M059J (cell line): ENCODE data around the gene ANXA3. TPM values are rescaled to one million over a fixed set of nuclear protein-coding genes. Genes with fewer than 3 reads are reported as not detected.

ENCODE experiments used
- DNase-seq: peaks from one replicate; pipeline ENCODE4 v3.0.0-alpha.2; 2012; ENCODE audit warnings: low read depth
- total RNA-seq: library from RNA; depleted of rRNA; stranded (reverse); fragments of >200 nt; shearing (Covaris generic); gene quantifications from 2 replicates; pipeline ENCODE4 v1.2.3, GENCODE V29; 2014

The ANXA3 gene
- total RNA-seq, 1 experiment from 2014 or later, result 38.2 TPM

DNA sequence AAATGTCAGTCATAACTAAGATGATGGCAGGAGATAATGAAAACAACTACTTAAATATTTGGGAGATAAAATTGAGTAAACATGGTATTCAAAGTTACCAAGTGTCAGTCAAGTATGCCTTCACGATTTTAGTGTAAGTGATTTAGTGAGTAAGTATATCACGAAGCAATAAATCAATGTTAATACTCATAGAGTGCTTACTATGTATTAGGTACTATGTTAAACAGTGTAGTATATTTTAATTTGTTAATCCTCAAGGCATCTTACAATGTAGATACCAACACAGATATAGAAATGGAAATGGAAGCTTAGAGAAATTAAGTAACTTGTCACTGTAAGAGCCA lies 59.6 kb downstream of the ANXA3 start:
- no peak for DNase-seq

DNA sequence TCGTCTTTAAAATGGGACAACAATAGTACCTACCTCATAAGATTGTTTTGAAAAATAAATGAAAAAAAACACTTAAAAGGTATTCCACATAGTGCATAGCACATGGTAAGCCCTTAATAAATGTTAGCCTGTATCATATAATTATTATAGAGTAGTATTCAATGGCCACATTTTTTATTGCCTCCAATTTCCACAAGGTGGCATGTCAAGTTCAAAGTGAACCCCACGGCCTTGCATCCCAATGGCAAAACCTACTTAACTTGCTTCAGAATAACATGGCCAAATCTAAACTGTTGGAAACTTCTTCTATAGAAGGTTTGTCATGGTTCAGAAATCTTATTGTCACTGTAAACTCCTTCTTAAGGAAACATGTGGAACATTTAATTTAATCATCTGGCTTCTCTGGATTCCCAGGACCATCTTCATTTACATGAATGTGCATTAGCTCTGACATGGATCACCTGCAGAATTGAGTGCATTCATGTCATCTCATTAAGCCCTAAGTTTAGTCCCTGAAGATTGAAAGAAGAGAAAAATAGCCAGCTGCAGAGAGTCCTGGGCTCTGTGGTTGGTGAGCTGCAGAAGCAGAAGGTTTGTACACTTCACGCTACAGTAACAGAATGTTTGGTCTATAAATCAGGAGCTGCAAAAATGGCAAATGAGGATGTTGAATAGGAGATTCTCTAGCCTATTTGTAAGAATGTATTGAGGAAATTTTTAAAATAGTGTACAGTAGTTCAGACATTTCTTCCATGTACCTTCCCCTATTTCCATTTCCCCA lies 61.0 kb downstream of the ANXA3 start:
- DNase-seq, result peak; percentile 47

DNA sequence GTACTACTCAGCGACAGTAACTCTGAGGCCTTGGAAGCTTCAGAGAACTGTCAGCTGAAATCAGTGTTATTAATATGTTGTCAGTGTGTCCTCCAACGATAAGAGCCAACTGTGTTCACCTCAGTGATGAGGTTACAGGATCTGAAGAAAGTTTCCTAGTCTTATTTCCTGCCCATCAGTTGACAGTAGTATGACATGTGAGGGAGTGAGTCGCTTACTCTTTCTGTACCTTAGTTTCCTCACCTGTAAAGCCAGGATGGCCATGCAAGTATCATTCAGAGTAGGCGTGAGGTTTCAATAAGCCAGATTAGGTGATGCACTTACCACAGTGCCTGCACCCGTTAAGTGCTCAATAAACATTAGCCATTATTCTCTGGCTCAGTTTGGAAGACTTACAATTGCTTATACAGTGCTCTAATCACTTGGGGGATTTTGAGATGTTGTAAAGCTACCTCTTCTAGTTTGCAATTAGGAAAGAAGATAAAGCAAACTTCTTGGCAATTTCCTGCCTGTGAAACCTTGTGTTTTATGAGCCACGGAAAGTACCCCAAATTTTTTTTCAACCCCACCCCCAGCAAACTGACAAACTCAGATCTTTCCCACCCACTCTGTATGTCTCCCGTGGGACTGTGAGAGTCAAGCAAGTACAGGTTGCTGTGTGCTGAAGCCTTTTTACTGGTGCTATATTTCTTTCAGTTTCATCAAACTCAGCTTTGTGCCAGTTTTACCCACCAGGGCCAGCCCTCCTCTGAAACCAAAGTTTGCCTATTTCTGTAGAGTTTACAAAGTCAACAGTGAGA lies 62.2 kb downstream of the ANXA3 start:
- DNase-seq, result no peak

DNA sequence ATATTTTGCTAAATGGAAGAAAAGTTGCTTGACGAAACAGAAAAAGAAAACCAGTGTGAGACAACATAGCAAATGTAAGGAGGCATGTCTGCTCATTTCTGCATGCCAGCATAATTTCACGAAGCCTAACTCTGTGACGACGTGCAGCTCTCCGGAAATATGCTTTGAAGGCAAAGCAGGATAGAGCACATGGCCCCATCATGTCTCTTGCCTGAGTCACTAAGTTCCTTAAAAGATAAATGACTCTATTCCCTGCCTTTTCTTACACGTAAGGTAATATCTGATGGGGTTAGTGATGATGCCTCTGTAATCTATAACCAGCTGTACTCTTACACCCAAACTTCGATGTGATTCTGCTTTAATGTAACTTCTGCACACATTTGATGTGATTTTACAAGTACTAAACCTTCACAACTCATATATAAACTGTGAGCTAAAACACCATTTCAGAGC lies 64.5 kb downstream of the ANXA3 start:
- no peak for DNase-seq

DNA sequence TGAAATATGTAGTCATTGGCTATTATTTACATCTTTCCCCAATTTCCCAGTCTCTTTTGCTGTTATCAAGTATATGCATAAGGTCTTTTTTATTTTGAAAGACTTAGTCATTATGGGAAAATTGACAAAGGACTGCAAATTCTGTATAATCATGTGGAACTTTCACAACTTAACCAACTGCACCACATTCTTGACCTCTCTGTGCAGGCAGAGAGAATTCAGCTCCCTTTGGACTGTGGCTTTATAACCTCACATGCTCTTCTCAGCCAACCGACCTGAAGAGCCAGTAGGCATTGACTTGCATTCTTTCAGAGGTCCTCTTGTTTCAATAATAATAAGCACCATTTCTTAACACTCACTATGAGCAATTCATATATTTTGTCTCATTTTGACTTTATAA lies 66.9 kb downstream of the ANXA3 start:
- DNase-seq, result no peak

- DNase-seq, result no peak
Measured at GRCh38 chr4:78621395-78621794, 69.8 kb downstream of the ANXA3 start.

- DNase-seq, result peak; percentile 45
Measured at GRCh38 chr4:78622253-78622979, 70.8 kb downstream of the ANXA3 start.

GRCh38 chr4:78624048-78624447 lies 72.5 kb downstream of the ANXA3 start:
- DNase-seq, result no peak

GRCh38 chr4:78625073-78625472 lies 73.5 kb downstream of the ANXA3 start:
- no peak for DNase-seq

GRCh38 chr4:78627046-78627965 lies 75.7 kb downstream of the ANXA3 start:
- no peak for DNase-seq

DNA sequence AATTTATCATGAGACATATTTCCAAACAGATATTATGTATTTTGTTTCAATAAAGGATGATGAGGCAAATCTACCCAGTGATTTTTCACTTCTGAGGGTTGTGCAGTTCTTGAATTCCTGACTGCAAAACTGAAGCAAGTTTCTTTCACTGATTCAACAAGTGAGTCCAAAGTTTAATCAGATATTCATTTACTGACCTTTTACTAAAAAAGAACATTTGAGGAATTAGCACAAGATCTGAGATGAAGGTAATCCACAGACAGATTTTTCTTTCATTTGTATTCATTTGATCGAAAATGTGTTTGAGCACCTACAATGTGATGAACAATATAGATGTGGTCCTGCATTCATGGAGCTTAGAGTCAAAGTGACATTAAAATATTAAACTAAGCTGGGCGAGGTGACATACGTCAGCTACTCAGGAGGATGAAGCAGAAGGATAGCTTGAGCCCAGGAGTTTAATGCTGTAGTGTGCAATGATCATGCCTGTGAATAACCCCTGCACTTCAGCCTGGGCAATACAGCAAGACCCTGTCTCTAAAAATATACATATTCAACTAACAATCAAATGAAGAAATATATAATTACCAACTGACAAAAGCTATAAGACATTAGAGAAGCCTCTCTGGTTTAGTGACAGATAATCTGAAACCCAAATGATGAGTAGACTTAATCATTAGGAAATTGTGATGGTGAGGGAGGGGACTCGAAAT lies 76.6 kb downstream of the ANXA3 start:
- DNase-seq, result no peak

DNA sequence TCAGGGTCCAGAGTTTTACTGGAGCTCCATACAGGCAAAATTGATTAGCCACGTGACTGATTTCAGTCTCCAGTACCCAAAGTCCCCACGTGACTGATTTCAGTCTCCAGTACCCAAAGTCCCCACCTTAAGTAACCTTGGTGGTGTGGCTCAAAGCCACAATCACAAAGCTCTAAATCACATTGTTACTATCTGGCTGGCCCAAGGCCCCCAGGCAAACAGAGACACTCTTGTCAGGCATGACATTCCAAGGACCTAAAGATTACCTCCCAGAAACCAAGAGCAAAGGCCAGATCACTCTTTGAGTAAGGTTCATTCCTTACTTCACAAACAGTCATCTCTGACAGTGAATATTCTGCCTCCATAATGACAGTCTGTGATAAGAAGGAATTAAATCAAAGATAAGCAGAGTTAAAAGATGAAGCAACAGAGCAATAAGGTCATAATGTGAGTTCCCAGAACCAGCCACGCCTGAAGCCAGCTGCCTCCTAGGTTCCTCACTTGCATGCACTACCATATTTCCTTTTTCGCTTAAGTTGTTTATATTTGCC lies 78.5 kb downstream of the ANXA3 start:
- DNase-seq, result peak; percentile 26

- DNase-seq, result no peak
Measured at GRCh38 chr4:78630615-78631014, 79.0 kb downstream of the ANXA3 start.

GRCh38 chr4:78634011-78634664 lies 82.6 kb downstream of the ANXA3 start:
- no peak for DNase-seq

GRCh38 chr4:78638337-78639172 lies 87.0 kb downstream of the ANXA3 start:
- no peak for DNase-seq

GRCh38 chr4:78640714-78641113 lies 89.1 kb downstream of the ANXA3 start:
- DNase-seq, result no peak

DNA sequence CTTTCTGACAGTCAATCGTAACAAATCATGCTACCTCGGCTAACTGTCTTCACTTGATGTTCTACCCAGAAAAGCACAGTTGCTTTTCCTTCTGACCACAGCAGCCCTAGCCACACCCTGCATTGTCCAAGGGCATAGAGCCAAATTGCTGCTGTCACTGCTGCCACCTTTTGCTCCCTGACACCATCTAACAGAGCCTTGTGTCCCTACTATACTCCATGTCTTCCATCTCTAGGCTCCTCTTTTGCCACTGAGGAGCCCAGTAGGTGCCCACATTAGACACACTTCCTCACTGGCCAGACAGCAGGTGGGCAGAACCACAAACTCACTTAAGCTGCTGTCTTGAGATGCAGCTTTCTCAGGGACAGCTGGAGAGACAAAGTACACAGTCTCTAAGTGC lies 91.4 kb downstream of the ANXA3 start:
- no peak for DNase-seq

GRCh38 chr4:78644063-78644691 lies 92.6 kb downstream of the ANXA3 start:
- DNase-seq, result no peak
